DND-41 (cell line): ENCODE results near the gene SAMD9L.

Experiments
- CTCF ChIP-seq: IDR thresholded peaks from 2 replicates; pipeline ENCODE4 v1.5.1; 2012; ENCODE audit warnings: borderline replicate concordance, low read length, moderate library complexity, mild to moderate bottlenecking; ENCODE audit not compliant: poor library complexity, severe bottlenecking; ENCODE audit errors: extremely low read depth
- EZH2 ChIP-seq: IDR thresholded peaks from 3 replicates; pipeline ENCODE4 v1.6.1; 2012; ENCODE audit warnings: borderline replicate concordance, low read depth, mild to moderate bottlenecking, moderate library complexity, low read length, inconsistent platforms; ENCODE audit not compliant: severe bottlenecking

DNA sequence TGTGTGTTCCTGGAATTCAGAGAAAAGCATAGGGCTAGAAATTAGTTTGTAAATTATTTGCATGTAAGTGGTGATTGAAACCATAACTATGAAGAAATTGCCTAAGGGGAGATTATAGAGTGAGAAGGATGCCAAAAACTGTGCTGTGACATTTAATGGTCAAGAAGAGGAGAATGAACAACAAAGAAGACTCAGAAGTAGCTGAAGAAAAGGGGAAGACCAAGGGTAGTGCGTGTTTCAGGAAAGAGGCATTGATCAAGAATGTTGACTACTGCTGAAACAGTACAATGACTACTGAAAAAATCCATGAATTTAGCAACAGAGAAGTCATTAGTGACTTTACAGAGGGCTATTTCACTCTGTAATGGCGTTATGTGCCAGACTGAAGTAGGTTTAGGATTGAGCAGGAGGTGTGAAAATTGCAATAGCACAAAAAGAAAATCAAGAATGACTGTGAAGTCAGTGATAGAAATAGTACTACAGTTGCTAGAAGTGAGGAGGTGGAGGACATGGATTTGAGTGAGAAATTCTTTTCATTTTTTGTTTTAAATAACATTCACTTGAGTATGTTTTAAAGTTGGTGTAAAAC is 28.9 kb upstream of the SAMD9L start:
- TF ChIP-seq CTCF (no peak), EZH2 (no peak)
